ENCODE measurements around the gene NANOS3.

DNA sequence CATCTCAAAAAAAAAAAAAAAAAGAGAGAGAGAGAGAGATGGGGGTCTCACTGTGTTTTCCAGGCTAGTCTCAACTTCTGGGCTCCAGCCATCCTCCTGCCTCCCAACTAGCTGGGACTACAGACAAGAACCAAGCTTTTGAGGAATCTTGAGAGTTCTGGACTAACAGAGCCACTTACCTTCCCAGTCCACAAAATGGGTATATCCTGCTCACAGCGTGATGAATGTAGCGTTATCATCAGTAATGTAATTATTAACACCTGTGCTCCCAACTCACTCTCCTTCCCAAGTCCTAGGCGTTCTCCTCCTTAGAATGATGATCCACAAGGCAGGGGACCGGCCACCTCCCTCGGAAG is 4.6 kb upstream of the NANOS3 start:
- no peak for TF ChIP-seq CTCF (IDR thresholded peaks at IDR 0.05)
- TF ChIP-seq POLR2A (IDR thresholded peaks at IDR 0.05), result no peak
